Natural killer cell treated with Interleukin-12 subunit alpha and Interleukin-12 subunit beta and Interleukin-15 and Interleukin-18, amount 100 ng/mL, for 72 hours (primary cell): ENCODE measurements around the gene BFAR. TPM values are rescaled to one million over a fixed set of nuclear protein-coding genes. Genes with fewer than 3 reads are reported as not detected.
A peak's percentile ranks its signal among the peaks of the same experiment; 100 is the strongest.
"Not testable (repeated sequence)": the region's sequence is repeated elsewhere in the genome, so short reads cannot be mapped to it uniquely, and the experiment has no call there.

ENCODE experiments used
- ATAC-seq, 2 donors: fragments of 150-1000 bp; cut with Tn5 transposase in 1 of 2; sonication (Bioruptor Pico), chemical (Tn5 transposase) in 1 of 2; 2 replicates each; pipeline ENCODE4 v1.10.0; 2021
- DNase-seq: peaks from one replicate; pipeline ENCODE4 v3.0.0; 2022; ENCODE audit warnings: low spot score
- H3K27ac Mint-ChIP-seq, 2 donors: 1 replicate in 1 of 2; 2 replicates in 1 of 2; pipeline ENCODE4 v1.8.0; 2022; ENCODE audit warnings: mixed read lengths in 2 of 2, mild to moderate bottlenecking in 1 of 2, moderate library complexity in 1 of 2
- H3K27me3 Mint-ChIP-seq, 2 donors: 1 replicate in 1 of 2; 2 replicates in 1 of 2; pipeline ENCODE4 v1.8.0; 2022; ENCODE audit warnings: mixed read lengths in 2 of 2
- H3K36me3 Mint-ChIP-seq: one replicate; pipeline ENCODE4 v1.8.0; 2022; ENCODE audit warnings: mixed read lengths
- H3K4me1 Mint-ChIP-seq, 2 donors: 1 replicate in 1 of 2; 2 replicates in 1 of 2; pipeline ENCODE4 v1.8.0; 2022; ENCODE audit warnings: low read depth in 2 of 2, mixed read lengths in 2 of 2, mild to moderate bottlenecking in 1 of 2
- H3K4me3 Mint-ChIP-seq: one replicate; pipeline ENCODE4 v1.8.0; 2022; ENCODE audit warnings: mixed read lengths
- H3K9me3 Mint-ChIP-seq: 2 replicates; pipeline ENCODE4 v1.8.0; 2022; ENCODE audit warnings: mixed read lengths
- total RNA-seq, 2 donors: library from RNA; stranded (reverse); gene quantifications; one replicate each; pipeline ENCODE4 v1.2.3, GENCODE V29; 2022

Gene BFAR
- total RNA-seq, 2 donors from 2014 or later, result 67.0 to 94.4 TPM

- no peak overlapping the region for H3K4me3 Mint-ChIP-seq
- DNase-seq, result peak; percentile 25
- no peaks in the 10 kb centered on the region for H3K9me3 Mint-ChIP-seq
- H3K27ac Mint-ChIP-seq, result no peak overlapping the region
- ATAC-seq, result no peak
- peaks cover 6 to 15% of the 10 kb centered on the region in 2 donors for H3K27me3 Mint-ChIP-seq
- H3K36me3 Mint-ChIP-seq, result no peaks in the 10 kb centered on the region
- H3K4me1 Mint-ChIP-seq, result no peaks in the 10 kb centered on the region
Measured at GRCh38 chr16:14682121-14682520, 49.4 kb downstream of the BFAR start.

DNA sequence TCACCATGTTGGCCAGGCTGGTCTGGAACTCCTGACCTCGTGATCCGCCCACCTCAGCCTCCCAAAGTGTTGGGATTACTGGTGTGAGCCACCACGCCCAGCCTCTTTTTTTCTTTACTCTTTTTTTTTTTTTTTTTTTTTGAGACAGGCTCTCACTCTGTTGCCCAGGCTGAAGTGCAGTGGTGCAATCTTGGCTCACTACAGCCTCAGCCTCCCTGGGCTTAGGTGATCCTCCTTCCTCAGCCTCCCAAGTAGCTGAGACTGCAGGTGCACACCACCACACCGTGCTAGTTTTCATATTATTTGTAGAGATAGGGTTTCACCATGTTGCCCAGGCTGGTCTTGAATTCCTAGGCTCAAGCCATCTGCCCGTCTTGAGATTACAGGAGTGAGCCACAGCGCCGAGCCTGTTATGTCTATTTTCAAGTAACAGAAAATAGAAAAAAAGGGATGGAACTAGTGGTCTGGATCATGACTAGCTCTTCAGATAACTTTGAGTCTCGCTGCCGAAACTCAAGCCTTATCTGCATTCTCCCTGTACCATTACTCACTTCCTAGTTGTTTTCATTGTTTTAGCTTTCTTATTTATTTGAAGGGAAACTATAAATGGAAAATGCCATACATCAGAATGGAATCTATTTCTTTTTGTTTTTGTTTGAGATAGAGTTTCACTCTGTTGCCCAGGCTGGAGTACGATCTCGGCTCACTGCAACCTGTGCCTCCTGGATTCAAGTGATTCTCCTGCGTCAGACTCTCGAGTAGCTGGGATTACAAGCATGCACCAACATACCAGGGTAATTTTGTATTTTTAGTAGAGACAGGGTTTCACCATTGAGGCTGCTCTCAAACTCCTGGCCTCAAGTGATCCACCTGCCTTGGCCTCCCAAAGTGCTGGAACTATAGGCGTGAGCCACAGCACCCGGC lies 53.4 kb downstream of the BFAR start:
- ATAC-seq, H3K4me1 Mint-ChIP-seq, DNase-seq, H3K9me3 Mint-ChIP-seq, H3K36me3 Mint-ChIP-seq, H3K4me3 Mint-ChIP-seq, H3K27ac Mint-ChIP-seq, H3K27me3 Mint-ChIP-seq: not testable (repeated sequence)

DNA sequence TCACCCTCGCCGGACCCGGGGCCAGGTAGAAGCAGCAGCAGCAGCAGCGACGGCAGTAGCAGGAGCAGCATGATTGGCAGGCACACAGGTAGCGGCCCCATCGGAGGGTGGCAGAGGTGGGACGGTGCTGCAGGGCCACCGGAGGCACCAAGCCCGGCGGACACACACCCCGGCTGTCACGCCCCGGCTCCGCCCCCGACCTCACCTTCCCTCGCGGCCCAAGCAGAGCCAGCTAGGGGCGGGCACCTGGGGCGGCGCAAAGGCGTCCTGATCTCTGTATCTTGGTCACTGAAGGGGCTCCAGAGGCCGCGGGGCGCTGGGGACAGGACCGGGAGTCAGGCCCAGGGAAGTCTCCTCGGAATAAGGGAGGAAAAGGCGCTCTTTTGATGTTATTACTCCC lies 61.4 kb downstream of the BFAR start, which contains the start of gene PLA2G10:
PLA2G10 (minus strand) TSS at position 180 of the 400 bp plus-strand sequence; CDS start at position 101, 79 bp downstream.
- H3K27ac Mint-ChIP-seq, H3K4me3 Mint-ChIP-seq, H3K9me3 Mint-ChIP-seq, H3K27me3 Mint-ChIP-seq, H3K36me3 Mint-ChIP-seq, ATAC-seq, DNase-seq, H3K4me1 Mint-ChIP-seq: not testable (repeated sequence)

DNA sequence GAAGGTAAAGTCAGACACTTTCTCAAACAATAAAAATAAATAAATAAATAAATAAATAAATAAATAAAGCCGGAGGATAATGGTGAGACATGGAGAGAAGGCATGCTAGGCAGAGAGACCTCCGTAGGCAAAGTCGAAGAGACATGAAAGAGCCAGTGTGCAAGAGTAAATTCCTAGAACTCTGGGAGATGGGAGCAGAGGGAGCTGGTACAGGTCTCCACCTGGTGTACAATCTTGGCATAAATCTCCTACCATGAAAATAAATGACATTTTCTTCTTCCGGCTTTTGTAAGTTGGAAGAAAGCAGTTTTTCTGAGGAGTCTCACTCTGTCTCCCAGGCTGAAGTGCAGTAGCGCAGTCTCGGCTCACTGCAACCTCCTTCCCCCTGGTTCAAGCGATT lies 69.1 kb downstream of the BFAR start:
- not testable (repeated sequence) for H3K27ac Mint-ChIP-seq, H3K4me1 Mint-ChIP-seq, H3K4me3 Mint-ChIP-seq, H3K27me3 Mint-ChIP-seq, DNase-seq, H3K9me3 Mint-ChIP-seq, H3K36me3 Mint-ChIP-seq, ATAC-seq

GRCh38 chr16:14702672-14703071 lies 69.9 kb downstream of the BFAR start:
- not testable (repeated sequence) for H3K36me3 Mint-ChIP-seq, H3K9me3 Mint-ChIP-seq, H3K27me3 Mint-ChIP-seq, H3K4me3 Mint-ChIP-seq, DNase-seq, H3K27ac Mint-ChIP-seq, H3K4me1 Mint-ChIP-seq
- ATAC-seq, result peak in 1 of 2 donors; percentile 1

GRCh38 chr16:14703156-14704011 lies 70.6 kb downstream of the BFAR start, which contains the start of gene NPIPA3:
Gene NPIPA3, plus strand, starts transcription at chr16:14703411. Its CDS starts 5,533 bp downstream, at chr16:14708944.
- H3K4me1 Mint-ChIP-seq, H3K36me3 Mint-ChIP-seq, H3K9me3 Mint-ChIP-seq, H3K27me3 Mint-ChIP-seq, DNase-seq, H3K4me3 Mint-ChIP-seq, H3K27ac Mint-ChIP-seq: not testable (repeated sequence)
- ATAC-seq, result peak; percentile 100

Other genes with a start within 250 kb of the BFAR start
- gene PARN, start 2.7 kb upstream of the BFAR start, total RNA-seq, result 10 to 100 TPM; 25.4 to 50.4 TPM
- not detected for gene PLA2G10, start 61.4 kb downstream of the BFAR start, total RNA-seq
- 1 to 10 TPM in 1 of 2 donors, not detected in 1; 1.5 TPM for gene NPIPA3, start 70.5 kb downstream of the BFAR start, total RNA-seq
- under 1 TPM in 1 of 2 donors, not detected in 1; 0.95 TPM for gene NPIPA2, start 109.6 kb downstream of the BFAR start, total RNA-seq
- gene NOMO1, start 200.8 kb downstream of the BFAR start, total RNA-seq, result 10 to 100 TPM; 90.2 to 93.8 TPM